Hepatocyte (in vitro differentiated cells): ENCODE results near the gene TMED10.

ENCODE experiments used
- CTCF ChIP-seq: fragments of 200-600 bp; sonication (generic); IDR thresholded peaks from 2 replicates; pipeline ENCODE4 v1.5.1; 2016; ENCODE audit warnings: antibody characterized with exemption, mild to moderate bottlenecking; ENCODE audit not compliant: poor library complexity
- EZH2 ChIP-seq: fragments of 200-600 bp; sonication (generic); IDR thresholded peaks from 2 replicates; pipeline ENCODE4 v1.6.1; 2016; ENCODE audit warnings: antibody characterized with exemption, mild to moderate bottlenecking, borderline replicate concordance

DNA sequence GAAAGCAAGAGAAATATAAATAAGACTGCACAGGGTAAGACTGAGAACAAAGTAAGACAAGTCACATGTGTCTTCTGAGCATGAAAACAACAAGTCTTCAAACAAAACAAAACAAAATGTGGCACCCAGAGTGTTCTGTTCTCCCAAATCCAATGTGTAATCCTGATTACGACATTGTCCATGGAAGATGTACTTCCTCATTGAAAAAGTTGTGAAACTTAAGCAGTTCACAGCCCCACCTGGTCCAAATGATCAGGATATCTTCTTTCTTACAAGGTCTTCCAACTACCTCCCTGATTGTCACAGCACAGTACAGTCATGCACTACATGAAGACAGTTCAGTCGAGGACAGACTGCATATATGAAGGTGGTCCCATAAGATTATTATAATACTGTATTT is 26.3 kb downstream of the TMED10 start:
- TF ChIP-seq CTCF: no peak
- no peak for TF ChIP-seq EZH2
